Kidney epithelial cell (primary cell): ENCODE measurements around the gene USP32. TPM values are rescaled to one million over a fixed set of nuclear protein-coding genes. Genes with fewer than 3 reads are reported as not detected.

ENCODE experiments used
- DNase-seq: peaks from one replicate; pipeline ENCODE4 v3.0.0-alpha.2; 2010; ENCODE audit warnings: low read depth
- H3K27me3 ChIP-seq: 2 replicates; pipeline ENCODE4 v1.6.0; 2011; ENCODE audit warnings: low read length; ENCODE audit not compliant: control insufficient read depth, insufficient read depth
- H3K36me3 ChIP-seq: 2 replicates; pipeline ENCODE4 v1.5.1; 2011; ENCODE audit warnings: low read length; ENCODE audit not compliant: control insufficient read depth, insufficient read depth
- H3K4me3 ChIP-seq: 2 replicates; pipeline ENCODE4 v1.5.1; 2011; ENCODE audit warnings: low read depth, mild to moderate bottlenecking, control low read depth, low read length
- total RNA-seq: library from RNA; depleted of rRNA; stranded (reverse); fragments of >200 nt; gene quantifications from 2 replicates; pipeline ENCODE4 v1.2.3, GENCODE V29; 2015
- TF ChIP-seq, protein P1 (sequence below): IDR thresholded peaks from 2 replicates; pipeline ENCODE4 v1.5.1; 2011; ENCODE audit warnings: mild to moderate bottlenecking, moderate library complexity, low read length, control low read depth, inconsistent platforms; ENCODE audit not compliant: insufficient read depth, poor library complexity, severe bottlenecking

USP32 gene
- total RNA-seq, 1 donor from 2014 or later, result 37.2 TPM

GRCh38 chr17:60130466-60130865 is 261.5 kb downstream of the USP32 start:
- Histone ChIP-seq H3K4me3 (no peak overlapping the region), H3K36me3 (no peaks in the 10 kb centered on the region), H3K27me3 (no peaks in the 10 kb centered on the region)
- DNase-seq, result no peak
- TF ChIP-seq, protein P1, sequence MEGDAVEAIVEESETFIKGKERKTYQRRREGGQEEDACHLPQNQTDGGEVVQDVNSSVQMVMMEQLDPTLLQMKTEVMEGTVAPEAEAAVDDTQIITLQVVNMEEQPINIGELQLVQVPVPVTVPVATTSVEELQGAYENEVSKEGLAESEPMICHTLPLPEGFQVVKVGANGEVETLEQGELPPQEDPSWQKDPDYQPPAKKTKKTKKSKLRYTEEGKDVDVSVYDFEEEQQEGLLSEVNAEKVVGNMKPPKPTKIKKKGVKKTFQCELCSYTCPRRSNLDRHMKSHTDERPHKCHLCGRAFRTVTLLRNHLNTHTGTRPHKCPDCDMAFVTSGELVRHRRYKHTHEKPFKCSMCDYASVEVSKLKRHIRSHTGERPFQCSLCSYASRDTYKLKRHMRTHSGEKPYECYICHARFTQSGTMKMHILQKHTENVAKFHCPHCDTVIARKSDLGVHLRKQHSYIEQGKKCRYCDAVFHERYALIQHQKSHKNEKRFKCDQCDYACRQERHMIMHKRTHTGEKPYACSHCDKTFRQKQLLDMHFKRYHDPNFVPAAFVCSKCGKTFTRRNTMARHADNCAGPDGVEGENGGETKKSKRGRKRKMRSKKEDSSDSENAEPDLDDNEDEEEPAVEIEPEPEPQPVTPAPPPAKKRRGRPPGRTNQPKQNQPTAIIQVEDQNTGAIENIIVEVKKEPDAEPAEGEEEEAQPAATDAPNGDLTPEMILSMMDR, result no peak

- TF ChIP-seq, protein P1, result no peak
- no peak for DNase-seq
- Histone ChIP-seq H3K36me3 (no peaks in the 10 kb centered on the region), H3K27me3 (no peaks in the 10 kb centered on the region), H3K4me3 (no peak overlapping the region)
Measured at GRCh38 chr17:60129164-60129563, 262.8 kb downstream of the USP32 start.

Other genes with a start within 250 kb of the USP32 start
- gene CA4, start 242.2 kb downstream of the USP32 start, total RNA-seq, result not detected in 2 replicates
- 1.4 TPM in 1 of 2 replicates, not detected in the other for gene CHCT1, start 30.4 kb upstream of the USP32 start, total RNA-seq
- gene APPBP2, start 134.1 kb upstream of the USP32 start, total RNA-seq, result 19.9 and 23.4 TPM in 2 replicates
- gene PPM1D, start 208.1 kb upstream of the USP32 start, total RNA-seq, result 13.6 and 14.2 TPM in 2 replicates